ENCODE measurements around the gene C2CD3.

C2CD3 gene

GRCh38 chr11:74015919-74016684 is 154.7 kb downstream of the C2CD3 start:
- no peak for FAIRE-seq

GRCh38 chr11:74014880-74015279 is 155.9 kb downstream of the C2CD3 start:
- FAIRE-seq = no peak

GRCh38 chr11:74013141-74013540 is 157.7 kb downstream of the C2CD3 start:
- FAIRE-seq = no peak

GRCh38 chr11:74012074-74012809 is 158.6 kb downstream of the C2CD3 start:
- FAIRE-seq = no peak

DNA sequence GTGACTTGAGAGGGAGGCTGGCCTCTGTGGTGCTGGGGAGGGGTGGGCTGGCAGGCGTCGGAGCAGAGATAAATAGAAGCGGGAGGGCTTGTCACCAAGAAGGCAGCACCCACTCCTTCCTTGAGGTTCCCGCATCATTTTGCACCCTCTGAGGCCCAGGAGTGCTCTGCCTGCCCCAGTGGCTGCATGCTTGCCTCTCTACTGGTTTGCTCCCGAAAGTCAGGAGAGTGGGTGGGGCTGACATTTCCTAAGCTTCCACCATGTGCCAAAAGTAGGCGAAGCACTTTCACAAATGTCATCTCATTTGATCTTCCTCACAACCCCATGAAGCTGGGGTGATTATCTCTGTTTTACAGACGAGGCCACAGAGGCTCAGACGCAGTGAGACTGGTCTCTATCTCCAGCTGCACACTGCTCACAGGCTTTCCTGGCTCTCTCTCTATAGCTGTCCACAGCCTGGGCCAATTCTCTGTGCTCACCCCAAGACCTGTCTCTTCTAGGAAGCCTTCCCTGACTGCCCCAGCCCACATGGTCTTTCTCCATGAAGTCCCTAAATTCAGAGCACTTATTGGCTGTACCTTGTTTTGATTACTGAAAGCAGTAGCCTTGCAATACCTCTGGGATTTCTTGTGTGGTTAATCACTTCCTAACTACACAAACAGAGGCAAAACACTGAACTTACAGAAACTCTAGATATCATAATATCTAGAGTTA is 159.3 kb downstream of the C2CD3 start:
- FAIRE-seq = no peak

DNA sequence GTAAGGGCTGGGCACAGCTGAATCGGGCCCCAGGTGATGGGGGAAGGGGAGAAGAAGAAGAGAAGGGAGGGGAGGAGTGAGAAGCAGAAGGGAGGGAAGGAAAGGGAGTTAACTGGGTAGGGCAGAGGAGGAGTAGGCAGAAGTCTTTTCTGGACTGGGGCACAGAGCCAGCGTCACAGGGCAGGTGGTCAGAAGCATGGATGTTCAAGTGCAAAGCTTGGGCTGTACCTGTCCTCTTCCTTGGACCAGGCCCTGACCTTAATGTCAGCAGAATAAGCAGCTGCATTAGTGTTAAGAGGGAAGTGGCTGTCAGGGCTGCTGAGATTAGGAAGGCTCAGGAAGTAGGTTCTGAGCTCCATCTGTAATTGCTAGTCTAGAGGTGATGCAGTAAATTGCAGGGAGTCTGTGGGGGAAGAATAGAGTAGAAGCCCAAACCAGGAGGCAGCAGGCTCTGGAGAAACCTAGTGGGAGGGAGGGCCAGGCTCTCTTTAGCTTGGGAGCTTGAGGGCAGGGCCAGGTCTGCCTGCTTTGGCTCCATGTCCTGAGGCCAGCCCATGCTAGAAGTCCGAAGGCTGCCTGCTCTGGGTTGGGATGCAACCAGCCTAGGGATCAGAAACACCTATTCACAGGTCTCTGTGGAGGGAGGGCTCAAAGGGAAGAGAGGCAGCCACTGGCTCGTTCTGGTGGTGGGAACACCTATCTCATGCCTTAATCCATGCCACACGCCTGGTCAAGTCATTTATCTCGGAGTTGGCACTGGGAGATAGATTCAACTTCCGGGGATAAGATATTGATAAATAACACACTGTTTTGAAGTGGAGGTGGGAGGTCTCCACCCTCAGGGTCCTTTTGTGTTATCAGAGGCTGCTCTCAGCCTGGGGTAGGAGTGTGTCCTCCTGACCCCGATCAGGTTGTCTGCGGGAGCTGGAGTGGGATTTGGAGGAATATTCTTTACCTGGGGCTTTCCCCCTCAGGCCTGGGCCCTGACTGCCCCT is 160.2 kb downstream of the C2CD3 start:
- FAIRE-seq = no peak

DNA sequence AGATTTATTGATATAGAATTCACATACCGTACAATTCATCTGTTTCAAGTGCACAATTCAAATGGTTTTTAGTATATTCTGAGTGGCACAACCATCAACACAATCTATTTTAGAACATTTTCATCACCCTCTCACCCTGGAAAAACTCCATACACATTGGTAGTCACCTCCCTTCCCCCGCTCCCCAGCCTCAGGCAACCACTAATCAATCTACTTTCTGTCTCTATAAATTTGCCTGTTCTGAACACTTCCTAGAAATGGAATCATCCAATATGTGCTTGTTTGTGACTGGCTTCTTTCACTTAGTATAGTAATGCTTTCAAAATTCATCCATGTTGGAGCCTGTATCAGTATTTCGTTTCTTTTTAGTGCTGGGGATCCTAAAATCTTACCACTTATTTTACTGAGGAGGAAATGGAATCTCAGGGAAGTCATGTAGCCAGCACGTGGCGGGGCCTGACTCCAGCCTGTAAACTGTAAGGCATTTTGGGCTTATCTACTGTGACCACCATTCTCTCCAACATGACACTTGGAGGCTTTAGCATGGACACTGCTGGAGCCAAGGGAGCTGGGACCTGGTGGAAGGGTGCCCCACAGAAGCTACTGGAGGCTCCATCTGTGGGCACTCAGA is 161.0 kb downstream of the C2CD3 start:
- FAIRE-seq = no peak

GRCh38 chr11:74009230-74009547 is 161.6 kb downstream of the C2CD3 start:
- FAIRE-seq = no peak

DNA sequence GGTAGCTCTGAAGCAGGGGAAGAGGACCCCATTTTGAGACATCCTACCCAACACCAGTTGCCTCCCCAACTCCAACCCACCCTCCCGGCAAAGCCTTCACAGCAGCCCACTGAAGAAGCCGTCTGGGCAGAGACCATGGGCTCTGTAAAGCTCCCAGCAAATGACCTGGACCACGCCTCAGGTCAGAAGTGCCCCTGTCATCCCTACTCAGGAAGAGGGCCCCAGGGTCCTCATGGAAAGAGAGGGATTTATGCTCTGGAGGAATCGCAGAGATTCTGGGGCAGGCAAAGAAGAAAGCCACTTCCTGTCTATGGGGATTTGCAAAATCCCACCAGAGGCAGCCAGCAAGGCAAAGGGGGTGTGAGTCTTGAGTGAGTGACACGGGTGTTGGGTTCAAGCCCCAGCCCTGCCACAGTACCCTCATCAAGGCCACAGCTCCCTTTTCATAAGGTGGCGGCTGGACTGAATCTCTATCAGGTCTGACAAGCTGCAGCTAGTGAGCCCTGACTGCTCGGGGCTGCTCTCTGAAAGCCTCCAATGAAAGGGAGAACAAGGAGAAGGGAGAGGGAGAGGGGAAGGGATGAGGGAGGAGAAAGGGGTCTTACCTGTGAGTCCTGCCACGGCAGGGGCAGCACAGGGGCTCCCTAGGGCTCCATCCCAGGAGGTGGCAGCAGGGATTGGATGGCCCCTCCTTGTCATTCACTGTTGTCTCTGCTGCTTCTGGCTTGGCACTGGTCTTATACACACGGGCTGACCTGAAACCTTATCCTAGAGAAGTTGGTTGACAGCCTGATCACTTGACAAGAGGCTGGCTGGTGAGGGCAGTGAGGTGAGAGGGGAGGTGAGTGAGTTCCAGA is 162.2 kb downstream of the C2CD3 start, which contains the start of gene UCP3:
UCP3 (minus strand) TSS at position 713 of the 857 bp plus-strand sequence. CDS start 2,043 bp downstream, outside the sequence.
- no peak for FAIRE-seq

DNA sequence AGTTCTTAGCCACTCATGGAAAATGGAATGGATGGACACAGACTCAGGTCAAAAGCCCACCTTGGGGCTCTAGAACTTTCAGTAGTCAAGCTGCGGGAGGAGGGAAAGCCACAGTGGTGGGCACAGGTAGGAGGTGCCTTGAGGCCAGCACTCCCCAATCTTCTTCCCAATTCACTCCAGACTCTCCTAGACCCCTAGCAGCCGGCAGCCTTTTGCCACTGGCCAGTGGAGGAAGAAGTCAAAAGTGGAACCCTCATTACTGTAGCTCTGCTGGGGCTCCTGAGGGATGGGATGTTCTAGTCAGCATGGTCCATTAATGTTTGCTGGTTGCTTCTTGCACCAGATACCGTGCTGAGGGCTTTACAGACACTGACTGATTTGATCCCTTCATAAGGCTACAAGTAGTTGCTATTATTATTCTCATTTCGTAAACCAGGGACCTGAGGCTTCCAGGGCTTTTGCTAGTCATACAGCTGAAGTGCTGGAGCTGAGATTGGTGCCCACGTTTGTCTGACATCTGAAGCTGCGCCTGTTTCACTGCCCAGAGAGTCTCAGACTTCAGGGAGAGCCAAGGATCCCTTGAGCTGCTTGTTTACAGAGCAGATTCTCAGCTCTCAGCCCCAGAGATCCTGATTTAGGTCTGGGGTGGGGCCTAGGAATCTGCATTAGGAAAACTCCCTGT is 163.0 kb downstream of the C2CD3 start:
- FAIRE-seq = no peak

- no peak for FAIRE-seq
These were observed 164.0 kb downstream of the C2CD3 start for GRCh38 chr11:74006743-74007304.

GRCh38 chr11:74005721-74006517 is 164.9 kb downstream of the C2CD3 start:
- FAIRE-seq = no peak

- no peak for FAIRE-seq
These were observed 165.8 kb downstream of the C2CD3 start for GRCh38 chr11:74004759-74005615.

DNA sequence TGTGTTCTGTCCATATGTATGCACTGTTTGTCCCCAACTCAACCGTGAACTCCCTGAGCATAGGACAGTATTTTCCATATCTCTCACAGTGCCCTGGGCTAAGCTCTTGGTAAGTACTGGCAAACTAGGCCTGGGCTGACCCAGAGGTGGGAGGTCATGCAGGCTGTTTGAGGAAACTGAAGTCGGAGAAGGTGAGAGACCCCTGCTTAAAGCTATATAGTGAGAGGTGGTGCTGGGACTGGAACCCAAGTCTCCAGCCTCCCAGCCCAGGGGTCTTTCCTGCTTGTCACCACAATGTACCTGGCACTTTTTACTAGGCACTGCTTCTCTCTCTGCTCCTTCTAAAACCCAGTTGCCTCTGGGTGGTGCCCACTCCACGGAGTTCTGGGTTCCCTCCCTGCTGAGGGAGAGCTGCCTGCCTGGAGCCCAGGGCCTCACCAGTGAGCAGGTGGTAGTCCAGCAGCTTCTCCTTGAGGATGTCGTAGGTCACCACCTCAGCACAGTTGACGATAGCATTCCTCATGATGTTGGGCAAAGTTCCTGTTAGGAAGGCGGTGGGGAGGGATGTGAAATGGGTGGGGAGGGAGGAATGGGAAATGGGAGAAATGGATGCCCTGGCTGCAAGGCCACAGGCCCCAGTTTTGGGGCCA is 166.6 kb downstream of the C2CD3 start:
- no peak for FAIRE-seq

GRCh38 chr11:74002832-74003231 is 168.0 kb downstream of the C2CD3 start:
- no peak for FAIRE-seq

DNA sequence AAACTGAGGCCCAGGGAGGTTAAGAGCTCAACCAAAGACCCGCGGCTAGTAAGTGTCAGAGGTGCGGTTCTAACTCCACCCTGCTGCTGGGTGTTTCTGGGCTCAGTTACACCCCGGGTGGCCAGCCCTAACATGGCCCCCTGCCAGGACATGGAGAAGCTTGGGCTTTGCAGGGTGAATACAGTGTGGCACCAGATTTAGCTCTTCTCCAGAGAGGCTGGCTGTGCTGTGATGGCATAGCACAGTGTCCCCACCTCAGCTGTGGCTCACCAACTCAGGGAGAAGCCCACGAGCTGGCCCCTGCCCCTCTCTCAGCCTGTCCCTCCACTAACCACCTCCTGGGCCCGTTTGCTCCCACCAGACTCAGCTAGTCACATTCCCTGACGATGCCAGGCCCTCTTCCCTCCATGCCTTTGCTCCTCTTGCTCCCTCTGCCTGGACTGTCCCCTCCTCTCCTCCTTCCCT is 168.9 kb downstream of the C2CD3 start:
- FAIRE-seq = no peak
